A549 (cell line): Measurements from ENCODE around the gene NLK. TPM values are rescaled to one million over a fixed set of nuclear protein-coding genes. Genes with fewer than 3 reads are reported as not detected.
A peak's percentile ranks its signal among the peaks of the same experiment; 100 is the strongest.

Source experiments
- ATAC-seq, 2 experiments: fragments of 200-7000 bp in 1 of 2; fragments of >200 bp in 1 of 2; cut with Nextera tagmentation in 1 of 2; cut with Tn5 transposase in 1 of 2; 3 replicates each; pipeline versions ENCODE4 v1.8.0 to v1.9.1; 2018 to 2020; ENCODE audit warnings: mild to moderate bottlenecking in 1 of 2, moderate library complexity in 1 of 2
- CTCF ChIA-PET: fragments of 300-600 bp; sonication (Branson Sonifier 250); formaldehyde crosslinking; extraction: SDS; loops from one replicate; lab custom pipeline; 2021; ENCODE audit warnings: antibody characterized with exemption, inconsistent platforms; lab: Yijun Ruan, JAX
- POLR2A ChIA-PET: fragments of 350-600 bp; formaldehyde crosslinking; extraction: SDS; loops from one replicate; lab custom pipeline; 2021; ENCODE audit warnings: antibody characterized with exemption, inconsistent platforms; lab: Yijun Ruan, JAX
- DNase-seq, 2 experiments: peaks; one replicate each; pipeline versions ENCODE4 v3.0.0 to v3.0.0-alpha.2; 2011 to 2016; ENCODE audit warnings: low read depth in 1 of 2, low spot score in 1 of 2
- FAIRE-seq: peaks from 2 replicates; lab custom pipeline; 2011; peaks lifted over from hg19 to GRCh38; lab: Jason Lieb, UNC
- H3K27ac ChIP-seq, 2 experiments: fragments of >200 bp; sonication (Bioruptor Twin); formaldehyde crosslinking; 3 replicates each; pipeline ENCODE4 v1.5.1; 2016 to 2017
- H3K4me1 ChIP-seq: fragments of >200 bp; sonication (Bioruptor Twin); formaldehyde crosslinking; 3 replicates; pipeline ENCODE4 v1.6.1; 2016
- H3K4me2 ChIP-seq: fragments of >200 bp; sonication (Bioruptor Twin); formaldehyde crosslinking; 3 replicates; pipeline ENCODE4 v1.6.1; 2016
- H3K4me3 ChIP-seq: fragments of >200 bp; sonication (Bioruptor Twin); formaldehyde crosslinking; 3 replicates; pipeline ENCODE4 v1.5.1; 2016
- H3K9me3 ChIP-seq: fragments of >200 bp; sonication (Bioruptor Twin); formaldehyde crosslinking; 3 replicates; pipeline ENCODE4 v1.6.1; 2016
- BCL3 ChIP-seq: fragments of >200 bp; sonication (Bioruptor Twin); formaldehyde crosslinking; IDR thresholded peaks from 3 replicates; pipeline ENCODE4 v1.6.1; 2016
- CHD4 ChIP-seq: fragments of 200-600 bp; sonication (generic); IDR thresholded peaks from 2 replicates; pipeline ENCODE4 v1.6.1; 2016; ENCODE audit warnings: antibody characterized with exemption, mild to moderate bottlenecking, borderline replicate concordance
- EHMT2 ChIP-seq: fragments of 200-600 bp; sonication (generic); IDR thresholded peaks from 2 replicates; pipeline ENCODE4 v1.6.1; 2016; ENCODE audit warnings: antibody characterized with exemption, low read depth, mild to moderate bottlenecking, moderate library complexity
- ELK1 ChIP-seq: fragments of 150-350 bp; IDR thresholded peaks from 2 replicates; pipeline ENCODE4 v1.6.1; 2014; ENCODE audit warnings: low read depth, mild to moderate bottlenecking, low read length
- EP300 ChIP-seq, 2 experiments: fragments of >200 bp; sonication (Bioruptor Twin); formaldehyde crosslinking; IDR thresholded peaks; 2 replicates in 1 of 2; 3 replicates in 1 of 2; pipeline ENCODE4 v1.6.1; 2016 to 2017
- FOSL2 ChIP-seq, 2 experiments: fragments of 450-650 bp in 1 of 2; fragments of >200 bp in 1 of 2; sonication (Bioruptor Twin) in 1 of 2; formaldehyde crosslinking; IDR thresholded peaks; 2 replicates each; pipeline versions ENCODE4 v1.5.0 to v1.6.1; 2016 to 2020; ENCODE audit warnings: mild to moderate bottlenecking in 1 of 2, moderate library complexity in 1 of 2
- GATA3 ChIP-seq: IDR thresholded peaks from 2 replicates; pipeline ENCODE4 v1.6.1; 2012; ENCODE audit warnings: borderline replicate concordance
- JUN ChIP-seq, 2 experiments: fragments of >200 bp; sonication (Bioruptor Twin); formaldehyde crosslinking; IDR thresholded peaks; 2 replicates in 1 of 2; 3 replicates in 1 of 2; pipeline ENCODE4 v1.6.1; 2016 to 2017
- KDM5A ChIP-seq: fragments of 200-600 bp; sonication (generic); IDR thresholded peaks from 2 replicates; pipeline ENCODE4 v1.6.1; 2016; ENCODE audit warnings: antibody characterized with exemption, mild to moderate bottlenecking
- MYC ChIP-seq: IDR thresholded peaks from 2 replicates; pipeline ENCODE4 v1.6.1; 2012; ENCODE audit warnings: mild to moderate bottlenecking, inconsistent platforms, low read length, improper control_type of control experiment, borderline replicate concordance
- RAD21 ChIP-seq, 2 experiments: fragments of >200 bp in 1 of 2; sonication (Bioruptor Twin) in 1 of 2; formaldehyde crosslinking in 1 of 2; IDR thresholded peaks in 1 of 2; conservative IDR thresholded peaks in 1 of 2; 2 replicates in 1 of 2; 3 replicates in 1 of 2; pipeline ENCODE4 v1.6.1; 2012 to 2018; ENCODE audit warnings: inconsistent platforms in 1 of 2
- REST ChIP-seq: fragments of 200-600 bp; sonication (generic); IDR thresholded peaks from 2 replicates; pipeline ENCODE4 v1.6.1; 2016; ENCODE audit warnings: antibody characterized with exemption, mild to moderate bottlenecking, moderate library complexity
- RFX5 ChIP-seq: fragments of 450-650 bp; IDR thresholded peaks from 2 replicates; pipeline ENCODE4 v1.7.1; 2014; ENCODE audit warnings: antibody characterized with exemption, mild to moderate bottlenecking, moderate library complexity
- USF2 ChIP-seq: fragments of 450-650 bp; IDR thresholded peaks from 2 replicates; pipeline ENCODE4 v1.6.1; 2014; ENCODE audit warnings: antibody characterized with exemption
- WGBS: methylation state at CpG from one replicate; pipeline ENCODE4 v1.1.6; 2017; ENCODE audit errors: missing lambda C conversion rate; 5-methylcytosine and 5-hydroxymethylcytosine counted together
- polyA plus RNA-seq, 4 experiments: library from polyadenylated mRNA; depleted of rRNA in 3 of 4; stranded (reverse); fragments of >200 nt; fragmentation: RNase III in 1 of 4; extraction: RNeasy Plus Mini Kit Qiagen cat#74134 plus additional on column Dnase treatment in 1 of 4; gene quantifications; 2 replicates in 3 of 4; 3 replicates in 1 of 4; pipeline ENCODE4 v1.2.3, GENCODE V29; 2011 to 2017

NLK gene
- polyA plus RNA-seq, 2 of the 4 experiments (the other 2 are of a cell fraction): 11.8 to 26.5 TPM

- TF ChIP-seq BCL3 (no peak), GATA3 (no peak)
These were observed 88.0 kb downstream of the NLK start (continued) for GRCh38 chr17:28130472-28130871.

- Histone ChIP-seq H3K9me3 (no peaks in the 10 kb centered on the region), H3K27ac (no peak overlapping the region), H3K4me3 (no peak overlapping the region), H3K4me1 (0 out of 3 replicates have a peak, but pooled peaks cover 4% of the 10 kb centered on the region), H3K4me2 (no peak overlapping the region)
- ChIA-PET CTCF (interaction anchor here (1.0 to 1.5 kb wide), 2 partner anchors 17 to 56 kb away, joined by 3 to 5 read pairs; no protein-coding TSS in a partner anchor), POLR2A (no interaction called here)
- DNase-seq (no peak), ATAC-seq (no peak), FAIRE-seq (peak; percentile 36)
- TF ChIP-seq FOSL2 (IDR thresholded peaks at IDR 0.05) (no peak), FOSL2 (CRISPR knock-in tag; IDR thresholded peaks at IDR 0.05) (no peak), EP300 (IDR thresholded peaks at IDR 0.05) (no peak), ELK1 (no peak), MYC (no peak), JUN (IDR thresholded peaks at IDR 0.05) (no peak), CHD4 (no peak), EHMT2 (no peak), USF2 (no peak), RFX5 (no peak), KDM5A (no peak), RAD21 (conservative IDR thresholded peaks at IDR 0.05 in 1 of 2, IDR thresholded peaks at IDR 0.05 in 1 of 2) (no peak)
- 97% methylated on average over 4 of the region's 4 CpGs for WGBS
These were observed 89.1 kb downstream of the NLK start for GRCh38 chr17:28131599-28131998.

- ChIA-PET POLR2A (interaction anchor here (0.7 kb wide), 1 partner anchor 9 kb away, joined by 3 read pairs; no protein-coding TSS in a partner anchor), CTCF (interaction anchor here (1.0 to 1.4 kb wide), 4 partner anchors 13 to 407 kb away, joined by 3 to 4 read pairs (median 3); no protein-coding TSS in a partner anchor)
- H3K9me3 ChIP-seq: no peaks in the 10 kb centered on the region
- H3K4me1 ChIP-seq: 0 out of 3 replicates have a peak, but pooled peaks cover 4% of the 10 kb centered on the region
- no peak for ATAC-seq
- H3K4me2 ChIP-seq: no peak overlapping the region
- no peak overlapping the region for H3K27ac ChIP-seq
- no peak overlapping the region for H3K4me3 ChIP-seq
- FAIRE-seq: peak; percentile 90
- TF ChIP-seq REST (no peak), FOSL2 (IDR thresholded peaks at IDR 0.05) (no peak), FOSL2 (CRISPR knock-in tag; IDR thresholded peaks at IDR 0.05) (peak; percentile 45; the same call in 1 of the 2 replicates)
- peak in 1 of 2 experiments; percentile 6 for DNase-seq
These were observed 91.1 kb downstream of the NLK start for GRCh38 chr17:28133562-28133970.
